ENCODE results near the gene ZNF276.

ZNF276 gene

DNA sequence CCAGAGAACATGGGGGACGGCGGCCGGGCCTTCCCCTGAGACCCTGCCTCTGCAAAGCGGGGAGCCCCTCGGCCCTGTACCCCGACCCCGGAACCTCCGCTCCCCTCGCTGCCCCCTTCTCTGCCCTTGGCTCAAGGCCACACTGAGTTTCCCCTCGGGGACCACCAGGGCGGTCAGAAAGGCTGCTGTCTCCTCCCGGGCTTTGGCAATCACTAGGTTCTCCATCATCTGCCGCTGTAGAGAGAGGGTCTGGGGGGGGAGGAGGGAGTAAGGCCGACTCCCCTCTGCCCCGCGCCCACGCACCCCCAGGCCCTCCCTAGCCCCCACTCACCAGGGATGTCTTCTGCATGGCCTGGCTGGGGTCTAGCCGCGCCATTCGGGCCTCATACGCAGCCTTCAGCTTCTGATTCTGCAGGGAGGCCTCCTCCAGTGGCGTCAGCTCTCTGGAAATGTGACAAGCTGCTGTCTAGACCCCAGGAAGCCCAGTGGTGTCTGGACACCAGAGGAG, 9.0 kb upstream of the ZNF276 start:
- DNase-seq: peak; percentile 25

DNA sequence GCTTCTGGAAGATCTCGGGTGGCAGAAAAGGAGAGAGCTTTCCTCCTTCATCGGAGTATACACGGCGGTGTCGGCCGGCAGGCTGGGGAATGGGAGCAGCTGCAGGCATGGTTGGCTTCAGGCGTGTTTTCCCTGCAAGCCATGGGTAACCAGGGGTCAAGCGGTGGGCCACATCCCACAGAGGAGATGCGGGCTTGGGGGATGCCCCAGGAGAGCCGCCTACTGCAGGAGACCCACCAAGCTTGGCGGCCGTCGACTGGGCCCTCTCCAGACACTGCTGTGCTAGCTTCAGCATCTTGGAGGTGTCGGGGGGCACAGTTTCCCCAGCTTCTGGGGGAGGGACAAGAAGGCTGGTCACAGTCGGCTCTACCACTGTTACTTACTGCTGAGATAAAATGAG, 4.8 kb upstream of the ZNF276 start:
- no peak for DNase-seq

DNA sequence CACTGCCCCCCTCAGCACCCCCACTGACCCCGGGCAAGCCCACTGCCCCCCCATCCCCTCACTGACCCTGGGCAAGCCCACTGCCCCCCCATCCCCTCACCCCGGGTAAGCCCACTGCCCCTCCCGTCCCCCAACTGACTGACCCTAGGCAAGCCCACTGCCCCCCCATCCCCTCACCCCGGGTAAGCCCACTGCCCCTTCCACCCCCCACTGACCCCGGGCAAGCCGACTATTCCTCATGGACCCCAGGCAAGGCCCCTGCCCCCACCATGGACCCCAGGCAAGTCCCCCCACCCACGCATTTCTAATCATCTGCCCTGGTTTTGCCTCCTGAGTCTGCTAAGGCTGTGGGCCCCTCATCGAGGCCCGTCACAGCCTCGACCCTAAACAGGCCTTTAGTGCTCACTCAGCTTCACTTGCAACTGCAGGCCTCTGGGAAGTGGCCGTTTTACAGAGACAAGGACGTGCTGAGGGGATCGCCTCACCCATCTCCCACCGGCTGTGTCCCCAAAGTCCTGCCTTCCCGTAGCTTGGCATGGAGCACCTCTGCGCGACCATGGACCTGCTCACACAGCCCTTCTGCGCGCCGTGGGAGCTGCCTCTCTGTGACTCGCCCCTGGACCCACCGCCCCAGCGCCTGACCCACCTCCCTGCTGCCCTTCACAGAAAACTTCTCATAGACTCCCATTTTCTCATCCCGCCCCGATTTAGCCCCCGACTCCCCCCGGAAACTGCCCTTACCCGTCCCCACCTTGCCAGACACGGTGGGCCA, 4.2 kb upstream of the ZNF276 start:
- DNase-seq: no peak

GRCh38 chr16:89717688-89718505, 3.4 kb upstream of the ZNF276 start:
- DNase-seq: no peak

- no peak for DNase-seq
Observed at GRCh38 chr16:89720551-89720812, 855 bp upstream of the ZNF276 start.

GRCh38 chr16:89721546-89722391, 432 bp downstream of the ZNF276 start:
- DNase-seq: peak; percentile 22

GRCh38 chr16:89722392-89723278, 1.3 kb downstream of the ZNF276 start:
- no peak for DNase-seq

DNA sequence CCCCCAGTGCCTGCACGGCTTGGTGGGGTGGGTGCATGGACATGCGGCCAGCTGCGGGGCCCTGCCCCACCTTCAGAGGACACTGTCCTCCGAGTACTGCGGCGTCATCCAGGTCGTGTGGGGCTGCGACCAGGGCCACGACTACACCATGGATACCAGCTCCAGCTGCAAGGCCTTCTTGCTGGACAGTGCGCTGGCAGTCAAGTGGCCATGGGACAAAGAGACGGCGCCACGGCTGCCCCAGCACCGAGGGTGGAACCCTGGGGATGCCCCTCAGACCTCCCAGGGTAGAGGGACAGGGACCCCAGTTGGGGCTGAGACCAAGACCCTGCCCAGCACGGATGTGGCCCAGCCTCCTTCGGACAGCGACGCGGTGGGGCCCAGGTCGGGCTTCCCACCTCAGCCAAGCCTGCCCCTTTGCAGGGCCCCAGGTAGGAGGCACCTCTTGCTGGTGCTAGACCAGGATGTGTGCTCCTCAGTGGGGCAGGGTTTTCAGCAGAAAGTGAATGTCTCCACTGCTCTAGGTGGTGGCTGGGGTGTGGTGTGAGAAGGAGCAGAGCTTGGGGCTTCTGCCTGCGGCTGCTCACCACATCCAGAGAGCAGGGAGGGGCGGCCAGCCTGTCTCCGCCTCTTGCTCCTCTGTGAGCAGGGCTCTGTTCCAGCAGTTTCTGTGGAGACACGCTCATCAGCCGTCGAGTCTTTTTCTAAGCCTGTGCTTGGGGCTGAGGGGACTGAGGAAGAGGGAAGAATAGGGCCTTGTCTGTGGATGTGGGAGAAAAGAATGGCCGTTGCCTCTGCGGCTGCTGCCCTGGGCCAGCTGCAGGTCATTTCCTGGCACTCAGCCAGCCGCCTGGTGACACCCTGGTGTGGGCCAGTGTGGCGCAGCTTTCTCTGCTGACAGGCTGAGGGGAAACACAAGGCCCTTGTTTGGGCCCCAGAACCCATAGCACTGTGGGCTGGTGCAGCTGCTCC, 2.2 kb downstream of the ZNF276 start:
- DNase-seq: no peak

DNA sequence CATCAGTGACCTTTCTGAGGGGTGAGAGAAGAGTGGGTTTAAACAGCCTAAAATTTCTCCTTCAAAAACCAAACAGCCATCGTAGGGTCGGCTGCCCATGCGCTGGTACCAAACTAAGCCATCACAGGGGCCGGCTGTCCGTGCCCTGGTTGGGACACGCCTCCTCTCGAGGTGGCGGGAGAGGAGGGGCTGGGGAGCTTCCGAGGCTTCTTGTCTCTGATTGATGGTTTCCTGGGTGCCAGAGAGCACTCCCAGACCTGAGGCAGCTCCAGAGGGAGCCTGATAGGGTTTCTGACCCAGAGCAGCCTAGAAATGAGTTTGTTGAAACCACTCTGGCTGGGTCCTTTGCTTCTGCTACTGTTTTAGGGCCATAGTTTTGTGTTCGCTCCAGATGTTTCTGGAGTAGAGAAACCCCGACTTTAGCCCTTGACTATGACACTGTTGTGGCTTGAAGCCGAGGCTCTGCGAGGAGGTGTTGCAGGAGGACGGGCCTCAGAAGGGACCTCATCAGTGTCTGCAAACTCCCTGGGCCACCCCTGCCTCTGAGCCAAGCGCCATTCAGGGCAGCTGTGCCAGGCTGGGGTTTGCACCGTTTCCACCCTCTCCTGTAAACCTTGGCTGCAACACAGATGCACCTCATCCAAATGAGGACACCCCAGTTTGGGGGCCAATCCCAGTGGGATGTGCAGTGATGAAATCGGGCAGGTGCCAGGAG, 6.2 kb downstream of the ZNF276 start:
- DNase-seq: no peak

GRCh38 chr16:89729293-89729692, 8.0 kb downstream of the ZNF276 start:
- no peak for DNase-seq

DNA sequence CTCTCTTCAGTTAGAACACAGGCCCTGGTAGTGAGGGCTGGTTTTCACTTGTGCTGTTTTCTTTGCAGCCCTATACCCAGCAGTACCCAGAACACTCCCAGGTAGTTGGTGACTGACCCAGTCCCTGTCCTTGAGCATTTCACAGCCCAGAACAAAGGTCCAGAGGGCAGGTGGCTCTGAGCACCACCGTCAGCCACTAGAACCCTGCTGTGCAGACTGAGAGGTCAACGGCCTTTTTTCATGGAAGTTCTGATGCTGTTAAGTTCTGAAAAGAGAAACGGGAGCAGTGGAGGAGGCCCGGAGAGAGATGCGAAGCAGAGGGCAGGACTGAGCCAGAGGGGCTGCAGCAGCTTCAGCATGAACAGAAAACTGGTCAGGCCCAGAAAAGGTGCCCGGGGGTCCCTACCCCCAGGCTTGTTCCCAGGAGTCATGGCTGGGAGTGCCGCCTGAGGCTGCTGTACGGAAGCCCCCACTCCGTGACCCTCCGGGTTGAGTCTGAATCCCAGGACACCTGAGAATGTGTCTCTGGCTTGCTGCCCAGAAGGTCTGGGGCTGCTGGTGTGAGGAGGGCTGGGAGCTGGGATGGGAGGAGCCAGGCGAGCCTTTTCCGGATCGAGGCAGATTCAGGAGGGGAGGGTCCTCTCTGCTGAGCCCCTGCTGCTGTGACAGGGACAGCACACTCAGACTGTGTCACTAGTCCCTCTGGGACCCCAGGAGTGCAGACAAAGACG, 8.7 kb downstream of the ZNF276 start:
- no peak for DNase-seq

DNA sequence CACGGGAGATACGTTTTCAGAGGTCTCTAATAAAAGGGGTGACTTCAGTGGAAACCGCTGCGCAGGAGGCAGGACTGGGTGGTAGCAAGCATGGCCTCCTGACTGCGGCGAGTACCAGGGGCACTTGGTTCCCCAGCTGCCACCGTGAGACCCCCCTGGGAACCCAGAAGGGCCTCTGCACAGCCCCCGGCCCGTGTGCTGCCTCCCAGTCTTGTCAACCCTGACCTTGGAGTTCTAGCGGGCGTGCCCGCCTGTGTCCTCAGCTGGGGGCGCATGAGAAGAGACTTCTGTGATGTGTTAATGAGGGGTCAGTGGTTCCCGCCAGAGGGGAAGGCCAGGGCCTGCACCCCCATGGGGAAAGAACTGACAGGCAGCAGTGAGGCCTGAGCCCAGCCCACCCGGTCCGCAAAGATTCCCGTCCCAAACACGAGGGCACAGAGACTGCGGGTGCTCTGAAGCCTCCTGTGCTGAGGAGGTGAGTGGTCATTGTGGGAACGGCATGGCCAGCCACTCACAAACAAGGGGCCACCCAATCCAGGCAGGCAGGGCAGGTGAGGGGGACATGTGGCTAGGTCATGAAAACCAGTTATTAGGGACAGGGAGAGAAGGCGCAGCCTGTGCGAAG, 9.4 kb downstream of the ZNF276 start:
- DNase-seq: no peak

- no peak for DNase-seq
Observed at GRCh38 chr16:89732142-89732917, 11.0 kb downstream of the ZNF276 start.

- DNase-seq: no peak
Observed at GRCh38 chr16:89732918-89733242, 11.5 kb downstream of the ZNF276 start.

DNA sequence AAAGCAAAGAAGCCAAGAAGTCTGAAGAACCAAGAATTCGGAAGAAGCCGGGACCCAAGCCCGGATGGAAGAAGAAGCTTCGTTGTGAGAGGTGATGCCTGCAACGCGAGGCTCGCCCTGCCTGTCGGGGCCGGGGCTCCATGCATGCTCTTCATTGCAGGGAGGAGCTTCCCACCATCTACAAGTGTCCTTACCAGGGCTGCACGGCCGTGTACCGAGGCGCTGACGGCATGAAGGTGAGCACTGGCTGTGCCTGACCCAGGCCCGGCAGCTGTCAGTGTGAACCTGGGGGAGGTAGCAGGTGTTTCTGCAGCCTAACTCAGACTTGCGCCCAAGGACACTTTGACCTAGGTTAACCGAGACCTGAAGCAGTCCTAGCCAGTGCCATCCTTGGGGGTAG, 12.0 kb downstream of the ZNF276 start:
- DNase-seq: no peak

DNA sequence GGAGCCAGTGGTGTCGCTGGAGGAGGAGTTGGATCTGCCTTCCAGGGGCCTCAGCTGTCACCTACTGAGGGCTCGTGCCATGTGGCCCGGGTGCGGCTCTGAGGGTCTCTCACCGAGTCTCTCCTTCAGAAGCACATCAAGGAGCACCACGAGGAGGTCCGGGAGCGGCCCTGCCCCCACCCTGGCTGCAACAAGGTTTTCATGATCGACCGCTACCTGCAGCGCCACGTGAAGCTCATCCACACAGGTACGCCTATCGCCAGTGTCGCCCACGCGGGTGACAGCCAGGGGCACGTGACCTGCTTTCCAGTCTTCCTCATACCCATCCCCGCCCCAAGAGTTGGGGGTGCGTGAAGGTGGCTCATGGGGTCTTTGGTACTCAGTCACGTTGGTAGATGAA, 12.5 kb downstream of the ZNF276 start:
- DNase-seq: no peak

GRCh38 chr16:89736554-89736953, 15.2 kb downstream of the ZNF276 start:
- no peak for DNase-seq

- DNase-seq: no peak
Observed at GRCh38 chr16:89737341-89738071, 16.2 kb downstream of the ZNF276 start.
